Measurements from ENCODE around the gene SLC6A6. TPM values are rescaled to one million over a fixed set of nuclear protein-coding genes. Genes with fewer than 3 reads are reported as not detected.

The SLC6A6 gene
- total RNA-seq, 2 experiments from 2014 or later, result 27.8 to 31.2 TPM

DNA sequence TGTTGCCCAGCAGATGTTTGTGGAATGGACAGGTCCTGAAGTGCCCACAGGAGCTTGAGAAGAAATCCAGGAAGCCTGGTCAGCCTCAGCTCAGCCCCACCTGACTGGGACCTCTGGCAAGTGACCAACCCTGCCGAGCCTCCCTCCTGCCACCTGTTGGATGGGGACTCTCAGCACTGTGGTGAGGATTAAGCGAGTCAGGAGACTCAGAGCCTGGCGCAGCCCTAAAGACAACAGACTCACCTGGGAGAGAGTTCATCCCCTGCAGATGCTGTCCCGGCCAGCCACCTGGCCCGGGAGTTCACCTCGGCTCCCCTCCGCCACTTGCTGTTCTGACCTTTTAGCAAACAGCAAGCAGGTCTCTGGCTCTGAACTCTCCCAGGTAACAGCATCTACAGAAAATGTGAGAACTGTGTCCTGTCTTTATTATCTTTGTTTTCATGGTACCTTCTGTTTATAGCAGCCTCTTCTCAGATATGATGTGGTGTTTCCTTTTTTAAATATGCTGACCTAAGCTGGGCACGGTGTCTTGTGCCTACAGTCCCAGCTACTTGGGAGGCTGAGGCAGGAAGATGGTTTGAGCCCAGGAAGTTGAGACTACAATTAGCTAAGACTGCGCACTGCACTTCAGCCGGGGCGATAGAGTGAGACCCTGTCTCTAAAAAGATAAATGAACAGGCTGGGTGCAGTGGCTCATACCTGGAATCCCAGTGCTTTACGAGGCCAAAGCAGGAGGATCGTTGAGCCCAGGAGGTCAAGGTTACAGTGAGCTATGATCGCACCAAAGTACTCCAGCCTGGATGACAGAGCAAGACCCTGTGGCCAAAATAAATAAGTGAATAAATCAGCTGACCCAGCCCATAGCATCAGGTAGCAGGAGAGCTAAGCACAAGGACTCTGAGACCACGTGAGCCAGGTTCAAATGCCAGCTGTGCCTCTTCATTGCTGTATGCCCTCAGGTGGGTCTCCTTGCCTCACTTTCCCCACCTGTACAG, 32.4 kb upstream of the SLC6A6 start:
- peaks cover 15% of the 10 kb centered on the region for H3K4me1 ChIP-seq (ENCODE audit: insufficient read depth, low read length)
- ChIA-PET CTCF (no interaction called here), POLR2A (interaction anchor here (0.8 kb wide), 1 partner anchor 1195 kb away, joined by 3 read pairs; no protein-coding TSS in a partner anchor)
- Mint-ChIP-seq H3K4me1 (ENCODE audit: low read depth) (peaks cover 5% of the 10 kb centered on the region), H3K36me3 (ENCODE audit: low read depth) (no peaks in the 10 kb centered on the region), H3K9me3 (no peaks in the 10 kb centered on the region), H3K27me3 (no peaks in the 10 kb centered on the region), H3K27ac (no peak overlapping the region), H3K4me3 (no peak overlapping the region)
- no peak overlapping the region for H3K4me3 ChIP-seq (ENCODE audit: low read length)
- H3K36me3 ChIP-seq (ENCODE audit: insufficient read depth, low read length), result no peaks in the 10 kb centered on the region
- intact Hi-C loops (cut with DNase I, micrococcal nuclease), result loop anchor here in 1 of 2 experiments (5.0 kb wide), 1 partner anchor 573 kb away; no protein-coding TSS in a partner anchor
- H3K27ac ChIP-seq (ENCODE audit: low read depth in 1 of 2, low read length in 2 of 2), result no peak overlapping the region
- DNase-seq, result no peak
- no peaks in the 10 kb centered on the region for H3K9me3 ChIP-seq (ENCODE audit: control insufficient read depth in 1 of 2, insufficient read depth in 1 of 2, low read length in 2 of 2)
- TF ChIP-seq, protein P1, sequence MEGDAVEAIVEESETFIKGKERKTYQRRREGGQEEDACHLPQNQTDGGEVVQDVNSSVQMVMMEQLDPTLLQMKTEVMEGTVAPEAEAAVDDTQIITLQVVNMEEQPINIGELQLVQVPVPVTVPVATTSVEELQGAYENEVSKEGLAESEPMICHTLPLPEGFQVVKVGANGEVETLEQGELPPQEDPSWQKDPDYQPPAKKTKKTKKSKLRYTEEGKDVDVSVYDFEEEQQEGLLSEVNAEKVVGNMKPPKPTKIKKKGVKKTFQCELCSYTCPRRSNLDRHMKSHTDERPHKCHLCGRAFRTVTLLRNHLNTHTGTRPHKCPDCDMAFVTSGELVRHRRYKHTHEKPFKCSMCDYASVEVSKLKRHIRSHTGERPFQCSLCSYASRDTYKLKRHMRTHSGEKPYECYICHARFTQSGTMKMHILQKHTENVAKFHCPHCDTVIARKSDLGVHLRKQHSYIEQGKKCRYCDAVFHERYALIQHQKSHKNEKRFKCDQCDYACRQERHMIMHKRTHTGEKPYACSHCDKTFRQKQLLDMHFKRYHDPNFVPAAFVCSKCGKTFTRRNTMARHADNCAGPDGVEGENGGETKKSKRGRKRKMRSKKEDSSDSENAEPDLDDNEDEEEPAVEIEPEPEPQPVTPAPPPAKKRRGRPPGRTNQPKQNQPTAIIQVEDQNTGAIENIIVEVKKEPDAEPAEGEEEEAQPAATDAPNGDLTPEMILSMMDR (IDR thresholded peaks at IDR 0.05), result no peak
- ATAC-seq (ENCODE audit: poor library complexity), result no peak
- H3K27me3 ChIP-seq (ENCODE audit: control insufficient read depth in 1 of 2, insufficient read depth in 2 of 2, low read length in 2 of 2), result no peaks in the 10 kb centered on the region

DNA sequence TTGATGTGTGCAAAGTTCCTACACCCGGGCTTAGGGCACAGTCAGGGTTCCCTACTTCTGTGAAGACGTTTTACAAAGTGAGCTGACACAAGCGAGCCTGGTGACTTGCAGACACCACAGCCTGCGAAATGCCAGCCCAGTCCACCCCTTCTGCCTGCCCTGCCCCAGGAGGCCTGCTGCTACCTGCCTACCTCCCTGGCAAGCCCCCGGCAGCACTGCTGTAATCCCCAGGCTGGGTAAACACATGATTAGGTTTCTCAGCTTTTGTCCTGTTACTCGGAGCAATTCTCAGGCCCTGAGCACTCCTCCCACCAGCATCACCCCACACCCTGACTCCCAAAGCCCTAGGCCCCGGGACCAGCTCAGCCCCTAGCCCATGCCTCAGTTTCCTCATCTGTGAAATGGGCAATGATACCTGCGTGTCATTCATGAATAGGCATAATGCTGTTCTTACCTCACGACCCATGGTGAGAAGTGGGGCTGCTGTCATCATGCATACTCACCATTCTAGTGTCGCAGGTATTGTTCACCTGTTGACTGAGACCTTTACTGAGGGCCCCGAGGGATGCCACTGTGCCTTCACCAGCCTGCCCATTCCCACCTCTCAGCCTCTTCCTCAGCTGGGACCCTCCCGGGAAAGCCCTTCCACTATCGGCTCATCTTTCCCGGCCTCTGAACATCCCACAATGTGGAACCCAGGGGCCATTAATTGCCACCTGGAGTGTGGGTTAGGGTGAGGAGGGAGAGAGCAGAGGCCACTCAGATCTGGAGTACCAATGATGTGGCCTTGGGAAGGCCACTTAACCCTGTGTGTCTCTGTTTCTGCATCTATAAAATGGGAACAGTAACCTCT, 31.5 kb upstream of the SLC6A6 start:
- no peak overlapping the region for H3K27ac Mint-ChIP-seq
- no peak for ATAC-seq (ENCODE audit: poor library complexity)
- H3K9me3 Mint-ChIP-seq, result no peaks in the 10 kb centered on the region
- no peaks in the 10 kb centered on the region for H3K27me3 ChIP-seq (ENCODE audit: control insufficient read depth in 1 of 2, insufficient read depth in 2 of 2, low read length in 2 of 2)
- CTCF ChIA-PET, result no interaction called here
- TF ChIP-seq, protein P1 (IDR thresholded peaks at IDR 0.05), result no peak
- no peak overlapping the region for H3K4me3 ChIP-seq (ENCODE audit: low read length)
- DNase-seq, result no peak
- no peaks in the 10 kb centered on the region for H3K9me3 ChIP-seq (ENCODE audit: control insufficient read depth in 1 of 2, insufficient read depth in 1 of 2, low read length in 2 of 2)
- no peaks in the 10 kb centered on the region for H3K27me3 Mint-ChIP-seq
- H3K36me3 Mint-ChIP-seq (ENCODE audit: low read depth), result no peaks in the 10 kb centered on the region
- POLR2A ChIA-PET, result interaction anchor here (0.8 kb wide), 1 partner anchor 1196 kb away, joined by 3 read pairs; no protein-coding TSS in a partner anchor
- no peak overlapping the region for H3K27ac ChIP-seq (ENCODE audit: low read depth in 1 of 2, low read length in 2 of 2)
- H3K36me3 ChIP-seq (ENCODE audit: insufficient read depth, low read length), result no peaks in the 10 kb centered on the region
- peaks cover 15% of the 10 kb centered on the region for H3K4me1 ChIP-seq (ENCODE audit: insufficient read depth, low read length)
- peaks cover 5% of the 10 kb centered on the region for H3K4me1 Mint-ChIP-seq (ENCODE audit: low read depth)
- intact Hi-C loops (cut with DNase I, micrococcal nuclease), result loop anchor here in 1 of 2 experiments (5.0 kb wide), 1 partner anchor 574 kb away; no protein-coding TSS in a partner anchor
- no peak overlapping the region for H3K4me3 Mint-ChIP-seq

All from CD4-positive, alpha-beta T cell (primary cell).